Peyer's patch (tissue), 4 donors: ENCODE measurements around the gene SYT8.

ENCODE experiments used
- CTCF ChIP-seq, 6 experiments: fragments of 450-650 bp in 4 of 6; fragments of 200-600 bp in 2 of 6; sonication (generic) in 1 of 6; IDR thresholded peaks; one replicate each; pipeline ENCODE4 v1.5.1; 2017 to 2019; ENCODE audit warnings: antibody characterized with exemption in 6 of 6, mild to moderate bottlenecking in 3 of 6, moderate library complexity in 1 of 6
- POLR2A ChIP-seq, 2 donors: fragments of 450-650 bp; IDR thresholded peaks; one replicate each; pipeline ENCODE4 v1.5.1; 2017; ENCODE audit warnings: antibody characterized with exemption in 2 of 2, mild to moderate bottlenecking in 2 of 2, moderate library complexity in 2 of 2

- TF ChIP-seq CTCF (IDR thresholded peaks at IDR 0.05) = no peak
- no peak for TF ChIP-seq POLR2A (IDR thresholded peaks at IDR 0.05)
These were observed 10.4 kb upstream of the SYT8 start for GRCh38 chr11:1824221-1825038.
